Esophagus squamous epithelium (tissue), 4 donors: Measurements from ENCODE around the gene RCOR1.

Experiments
- POLR2A ChIP-seq, 4 donors: fragments of 450-650 bp; IDR thresholded peaks; one replicate each; pipeline ENCODE4 v1.6.1; 2017; ENCODE audit warnings: antibody characterized with exemption in 4 of 4, mild to moderate bottlenecking in 4 of 4, moderate library complexity in 3 of 4
- TF ChIP-seq, protein P1 (sequence below), 6 experiments: fragments of 450-650 bp in 4 of 6; fragments of 200-600 bp in 2 of 6; sonication (generic) in 2 of 6; IDR thresholded peaks; one replicate each; pipeline ENCODE4 v1.5.1; 2016 to 2019; ENCODE audit warnings: antibody characterized with exemption in 6 of 6, mild to moderate bottlenecking in 4 of 6, moderate library complexity in 4 of 6

DNA sequence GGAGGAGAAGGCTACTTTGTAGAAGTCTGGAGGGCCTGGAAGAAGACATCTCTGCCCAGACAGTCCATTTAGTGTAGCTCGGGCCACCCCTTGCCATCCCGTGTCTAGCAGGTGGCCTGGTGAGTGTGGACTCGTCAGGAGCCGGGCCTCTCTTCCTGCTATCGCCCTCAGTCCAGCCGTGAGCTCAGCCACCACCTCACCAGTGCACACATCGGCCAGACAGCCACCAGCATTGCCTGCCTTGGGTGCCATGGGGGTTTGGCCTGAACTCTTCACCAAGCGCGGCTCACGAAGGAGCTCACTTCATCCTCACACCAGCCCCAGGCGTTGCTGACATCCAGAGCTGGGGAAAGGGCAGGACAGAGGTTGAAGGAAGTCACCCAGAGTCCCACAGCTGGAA lies 165.2 kb downstream of the RCOR1 start:
- TF ChIP-seq, protein P1, sequence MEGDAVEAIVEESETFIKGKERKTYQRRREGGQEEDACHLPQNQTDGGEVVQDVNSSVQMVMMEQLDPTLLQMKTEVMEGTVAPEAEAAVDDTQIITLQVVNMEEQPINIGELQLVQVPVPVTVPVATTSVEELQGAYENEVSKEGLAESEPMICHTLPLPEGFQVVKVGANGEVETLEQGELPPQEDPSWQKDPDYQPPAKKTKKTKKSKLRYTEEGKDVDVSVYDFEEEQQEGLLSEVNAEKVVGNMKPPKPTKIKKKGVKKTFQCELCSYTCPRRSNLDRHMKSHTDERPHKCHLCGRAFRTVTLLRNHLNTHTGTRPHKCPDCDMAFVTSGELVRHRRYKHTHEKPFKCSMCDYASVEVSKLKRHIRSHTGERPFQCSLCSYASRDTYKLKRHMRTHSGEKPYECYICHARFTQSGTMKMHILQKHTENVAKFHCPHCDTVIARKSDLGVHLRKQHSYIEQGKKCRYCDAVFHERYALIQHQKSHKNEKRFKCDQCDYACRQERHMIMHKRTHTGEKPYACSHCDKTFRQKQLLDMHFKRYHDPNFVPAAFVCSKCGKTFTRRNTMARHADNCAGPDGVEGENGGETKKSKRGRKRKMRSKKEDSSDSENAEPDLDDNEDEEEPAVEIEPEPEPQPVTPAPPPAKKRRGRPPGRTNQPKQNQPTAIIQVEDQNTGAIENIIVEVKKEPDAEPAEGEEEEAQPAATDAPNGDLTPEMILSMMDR (IDR thresholded peaks at IDR 0.05), result no peak
- TF ChIP-seq POLR2A (IDR thresholded peaks at IDR 0.05), result no peak
